Endothelial cell of umbilical vein (primary cell): ENCODE data around the gene SPATA1. TPM values are rescaled to one million over a fixed set of nuclear protein-coding genes. Genes with fewer than 3 reads are reported as not detected.

ENCODE experiments used
- BruUV-seq: library from RNA; stranded (reverse); fragments of 400-500 nt; replicated peaks from 2 replicates; lab custom pipeline; 2021; lab: Mats Ljungman, UMichigan
- CTCF ChIA-PET: fragments of 300-600, 350-600 bp; sonication (Branson Sonifier 250); formaldehyde crosslinking; loops from one replicate; lab custom pipeline; 2021; ENCODE audit warnings: antibody characterized with exemption, inconsistent platforms; lab: Charles Lee
- POLR2A ChIA-PET: fragments of 300-600, 350-600 bp; sonication (Branson Sonifier 250); formaldehyde crosslinking; loops from one replicate; lab custom pipeline; 2021; ENCODE audit warnings: antibody characterized with exemption, inconsistent platforms; lab: Charles Lee
- DNase-seq: peaks from one replicate; pipeline ENCODE4 v3.0.0-alpha.2; 2011; ENCODE audit warnings: low read depth, low spot score
- FAIRE-seq: peaks from 2 replicates; lab custom pipeline; 2011; peaks lifted over from hg19 to GRCh38; lab: Jason Lieb, UNC
- H2AFZ ChIP-seq: 2 replicates; pipeline ENCODE4 v1.6.0; 2012; ENCODE audit warnings: low read depth, low read length, control low read depth, inconsistent platforms
- H3K27ac ChIP-seq: 2 replicates; pipeline ENCODE4 v1.5.1; 2011; ENCODE audit warnings: low read depth, mild to moderate bottlenecking, control low read depth, low read length, moderate library complexity; ENCODE audit not compliant: insufficient read depth
- H3K27me3 ChIP-seq, 2 experiments: 2 replicates each; pipeline versions ENCODE4 v1.6.0 to v1.6.1; 2011; ENCODE audit warnings: low read length in 2 of 2, mixed read lengths in 1 of 2; ENCODE audit not compliant: control insufficient read depth in 2 of 2, insufficient read depth in 2 of 2
- H3K36me3 ChIP-seq, 2 experiments: 2 replicates in 1 of 2; 3 replicates in 1 of 2; pipeline ENCODE4 v1.5.1; 2011; ENCODE audit warnings: low read length in 2 of 2, mild to moderate bottlenecking in 1 of 2, moderate library complexity in 1 of 2; ENCODE audit not compliant: control insufficient read depth in 2 of 2, insufficient read depth in 2 of 2; ENCODE audit errors: extremely low read depth in 1 of 2
- H3K4me1 ChIP-seq: 3 replicates; pipeline ENCODE4 v1.5.1; 2011; ENCODE audit warnings: mild to moderate bottlenecking, low read length; ENCODE audit not compliant: control insufficient read depth, insufficient read depth; ENCODE audit errors: extremely low read depth
- H3K4me2 ChIP-seq: 2 replicates; pipeline ENCODE4 v1.6.1; 2011; ENCODE audit warnings: low read length, control low read depth, mixed read lengths; ENCODE audit not compliant: insufficient read depth
- H3K4me3 ChIP-seq, 3 experiments: fragments of 200-600 bp in 1 of 3; sonication (generic), shearing (Covaris generic) in 1 of 3; replicated peaks in 1 of 3; 2 replicates each; pipeline ENCODE4 v1.5.1; 2011 to 2016; ENCODE audit warnings: control low read depth in 3 of 3, low read length in 3 of 3, mild to moderate bottlenecking in 2 of 3, inconsistent platforms in 1 of 3, low read depth in 1 of 3, moderate library complexity in 1 of 3; ENCODE audit not compliant: insufficient read depth in 1 of 3
- H3K79me2 ChIP-seq: 2 replicates; pipeline ENCODE4 v1.6.0; 2012; ENCODE audit warnings: low read length, inconsistent platforms; ENCODE audit not compliant: control insufficient read depth, insufficient read depth
- H3K9ac ChIP-seq: replicated peaks from 2 replicates; pipeline ENCODE3; 2011; ENCODE audit warnings: low read length, control low read depth; ENCODE audit not compliant: insufficient read depth; ENCODE audit errors: extremely low read depth
- H3K9me1 ChIP-seq: replicated peaks from 3 replicates; pipeline ENCODE4 v1.6.0; 2011; ENCODE audit warnings: mild to moderate bottlenecking, low read length; ENCODE audit not compliant: control insufficient read depth, insufficient read depth; ENCODE audit errors: extremely low read depth
- H3K9me3 ChIP-seq: replicated peaks from 2 replicates; pipeline ENCODE4 v1.5.1; 2012; ENCODE audit warnings: low read length, inconsistent platforms; ENCODE audit not compliant: control insufficient read depth, insufficient read depth
- H4K20me1 ChIP-seq: replicated peaks from 2 replicates; pipeline ENCODE3; 2011; ENCODE audit warnings: mild to moderate bottlenecking, low read length; ENCODE audit not compliant: control insufficient read depth, insufficient read depth; ENCODE audit errors: extremely low read depth
- CTCF ChIP-seq, 2 donors: IDR thresholded peaks; 1 replicate in 1 of 2; 2 replicates in 1 of 2; pipeline ENCODE4 v1.5.1; 2011; ENCODE audit warnings: low read length in 2 of 2, mild to moderate bottlenecking in 2 of 2, moderate library complexity in 2 of 2, control low read depth in 1 of 2, inconsistent platforms in 1 of 2, low read depth in 1 of 2; ENCODE audit not compliant: insufficient read depth in 1 of 2; ENCODE audit errors: extremely low read depth in 1 of 2
- EZH2 ChIP-seq: IDR thresholded peaks from 2 replicates; pipeline ENCODE4 v1.6.1; 2012; ENCODE audit warnings: borderline replicate concordance, low read depth, mild to moderate bottlenecking, moderate library complexity, low read length, inconsistent platforms; ENCODE audit not compliant: severe bottlenecking
- FOS ChIP-seq: IDR thresholded peaks from 2 replicates; pipeline ENCODE4 v1.6.1; 2011; ENCODE audit warnings: mild to moderate bottlenecking, low read length, moderate library complexity, borderline replicate concordance; ENCODE audit not compliant: insufficient read depth
- GATA2 ChIP-seq: IDR thresholded peaks from 2 replicates; pipeline ENCODE4 v1.7.0; 2011; ENCODE audit warnings: low read depth, mild to moderate bottlenecking, moderate library complexity, mixed read lengths, low read length; ENCODE audit not compliant: insufficient read length, insufficient read depth
- JUN ChIP-seq: IDR thresholded peaks from 2 replicates; pipeline ENCODE4 v1.6.1; 2011; ENCODE audit warnings: borderline replicate concordance, low read depth; ENCODE audit not compliant: insufficient read length, insufficient read depth
- MYC ChIP-seq: IDR thresholded peaks from one replicate; pipeline ENCODE4 v1.6.1; 2011; ENCODE audit warnings: mild to moderate bottlenecking, low read depth, low read length
- POLR2A ChIP-seq: IDR thresholded peaks from 2 replicates; pipeline ENCODE4 v1.6.1; 2012; ENCODE audit warnings: low read depth, mild to moderate bottlenecking, control low read depth, low read length
- POLR2AphosphoS5 ChIP-seq: IDR thresholded peaks from 2 replicates; pipeline ENCODE4 v1.6.1; 2012; ENCODE audit warnings: low read depth, mild to moderate bottlenecking, control low read depth, low read length, moderate library complexity; ENCODE audit not compliant: insufficient read depth
- dilution Hi-C: fragments of 300-500 bp; cut with MboI; formaldehyde crosslinking; loops from one replicate; pipeline ENCODE4 v1.15.0; 2019; ENCODE audit warnings: low sequenced_read_pairs; ENCODE audit not compliant: extremely low pct_ligation_motif_present
- intact Hi-C: fragments of 100-400 bp; cut with micrococcal nuclease; formaldehyde crosslinking; loops from one replicate; pipeline ENCODE4 v1.10.0; 2022
- polyA plus RNA-seq, 4 experiments: library from polyadenylated mRNA; depleted of rRNA in 3 of 4; stranded (reverse) in 3 of 4; unstranded in 1 of 4; fragments of >200 nt; gene quantifications; 2 replicates each; pipeline versions ENCODE4 v1.2.1 to v1.2.3, GENCODE V29; 2011 to 2012; ENCODE audit warnings: missing spikeins in 1 of 4
- total RNA-seq: library from RNA; stranded (reverse); gene quantifications from 2 replicates; pipeline ENCODE4 v1.2.3, GENCODE V29; 2021
- TF ChIP-seq, protein P1 (sequence below): IDR thresholded peaks from 2 replicates; pipeline ENCODE4 v1.6.1; 2011; ENCODE audit not compliant: insufficient read depth, insufficient read length

Gene SPATA1
- total and polyA plus RNA-seq, 2 donors (not counting 3 experiments of a cell fraction or from before 2014, with no cell fraction given) = 1.7 to 1.8 TPM

GRCh38 chr1:84598418-84598817 lies 92.2 kb downstream of the SPATA1 start:
- H3K4me3 ChIP-seq = no peak overlapping the region
- no peaks in the 10 kb centered on the region for H3K36me3 ChIP-seq
- H3K27me3 ChIP-seq = no peaks in the 10 kb centered on the region
- no peaks in the 10 kb centered on the region for H4K20me1 ChIP-seq
- intact Hi-C loops = no loop called here
- ChIA-PET POLR2A (interaction anchor here (2.9 kb wide), 1 partner anchor 24 kb away, joined by 8 read pairs; the partner anchor contains the start of gene CTBS), CTCF (interaction anchor here (1.0 to 1.7 kb wide), 3 partner anchors 10 to 454 kb away, joined by 3 to 10 read pairs (median 4); partner anchors contain the start of gene PRKACB)
- DNase-seq (no peak), FAIRE-seq (no peak)
- no peaks in the 10 kb centered on the region for H3K79me2 ChIP-seq
- H3K4me1 ChIP-seq = peaks cover 30% of the 10 kb centered on the region
- no peak overlapping the region for H3K9ac ChIP-seq
- H3K9me1 ChIP-seq = no peaks in the 10 kb centered on the region
- dilution Hi-C loops = no loop called here
- BruUV-seq = no TSS peak
- H3K9me3 ChIP-seq = no peaks in the 10 kb centered on the region
- no peak overlapping the region for H2AFZ ChIP-seq
- no peak for TF ChIP-seq GATA2
- no peak for TF ChIP-seq FOS
- no peak for TF ChIP-seq CTCF (IDR thresholded peaks at IDR 0.05; ENCODE audit: extremely low read depth in 1 of 2, insufficient read depth in 1 of 2, low read depth in 1 of 2, low read length in 2 of 2)
- no peak for TF ChIP-seq POLR2AphosphoS5
- TF ChIP-seq, protein P1, sequence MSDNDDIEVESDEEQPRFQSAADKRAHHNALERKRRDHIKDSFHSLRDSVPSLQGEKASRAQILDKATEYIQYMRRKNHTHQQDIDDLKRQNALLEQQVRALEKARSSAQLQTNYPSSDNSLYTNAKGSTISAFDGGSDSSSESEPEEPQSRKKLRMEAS = no peak
- TF ChIP-seq MYC = no peak
- TF ChIP-seq EZH2 = no peak
- TF ChIP-seq JUN = no peak
- no peak for TF ChIP-seq POLR2A
- H3K4me2 ChIP-seq = peak overlapping the region; percentile 90
- peak overlapping the region; percentile 96 for H3K27ac ChIP-seq
